Midbrain (tissue), 1 donor: ENCODE data around the gene TDG.
A peak's percentile ranks its signal among the peaks of the same experiment; 100 is the strongest.
"Not testable (repeated sequence)": the region's sequence is repeated elsewhere in the genome, so short reads cannot be mapped to it uniquely, and the experiment has no call there.

Experiments
- DNase-seq: peaks from one replicate; lab custom pipeline; 2025; lab: John Stamatoyannopoulos, UW

Gene TDG

GRCh38 chr12:103960616-103961227 is 5.0 kb upstream of the TDG start:
- no peak for DNase-seq

DNA sequence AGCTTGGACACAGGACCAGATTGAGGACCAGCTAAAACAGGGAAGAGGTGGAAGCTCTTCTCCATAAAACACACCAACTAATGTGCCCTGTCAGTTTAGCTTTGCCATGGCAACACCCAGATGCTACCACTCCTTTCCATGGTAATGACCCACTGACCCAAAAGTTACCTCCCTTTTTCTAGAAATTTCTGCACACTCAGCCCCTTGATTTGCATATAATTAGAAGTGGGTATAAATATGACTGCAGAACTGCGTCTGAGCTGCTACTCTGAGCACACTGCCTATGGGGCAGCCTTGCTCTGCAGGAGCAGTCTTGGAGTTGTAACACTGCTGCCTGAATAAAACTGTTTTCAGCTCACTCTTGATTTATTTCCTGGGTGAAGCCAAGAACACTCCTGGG is 3.2 kb upstream of the TDG start:
- DNase-seq = no peak

DNA sequence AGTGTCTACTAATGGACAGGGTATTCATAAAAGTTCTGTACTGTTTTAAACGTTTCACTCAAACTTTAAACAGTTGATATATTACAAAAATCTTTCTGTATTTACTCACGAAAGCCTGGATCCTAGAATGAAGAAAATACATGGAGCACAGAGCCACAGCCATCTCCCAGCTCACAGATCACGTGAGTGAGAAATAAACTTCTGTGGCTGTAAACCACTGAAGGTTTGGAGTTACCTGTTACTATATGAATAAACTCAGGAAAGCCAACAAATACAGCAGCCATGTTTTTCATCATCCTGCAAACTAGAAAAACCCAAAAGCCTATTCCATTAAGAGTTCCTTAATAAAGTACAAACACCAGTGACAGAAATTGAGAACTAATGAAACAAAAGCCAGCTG is 867 bp upstream of the TDG start:
- no peak for DNase-seq

GRCh38 chr12:103965255-103965589 is 450 bp upstream of the TDG start:
- no peak for DNase-seq

DNA sequence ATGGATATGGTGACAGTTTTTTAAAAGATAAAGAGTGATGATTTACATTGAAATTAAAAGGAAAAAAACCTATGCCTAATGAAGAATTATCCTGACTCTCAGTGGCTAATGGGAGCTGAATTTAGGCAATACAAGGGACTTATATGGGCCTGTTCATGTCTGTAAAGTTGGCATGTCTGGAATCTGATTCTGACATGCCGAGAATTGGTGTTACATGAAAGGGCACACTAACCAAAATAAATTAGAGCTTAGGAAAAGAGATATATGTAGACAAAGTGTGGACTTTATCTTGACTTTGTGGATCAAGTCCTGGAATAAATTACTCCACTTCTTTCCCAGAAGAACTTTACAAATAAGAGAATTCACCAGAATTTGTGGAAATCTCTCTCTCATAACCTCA is 1.1 kb downstream of the TDG start:
- DNase-seq = no peak

DNA sequence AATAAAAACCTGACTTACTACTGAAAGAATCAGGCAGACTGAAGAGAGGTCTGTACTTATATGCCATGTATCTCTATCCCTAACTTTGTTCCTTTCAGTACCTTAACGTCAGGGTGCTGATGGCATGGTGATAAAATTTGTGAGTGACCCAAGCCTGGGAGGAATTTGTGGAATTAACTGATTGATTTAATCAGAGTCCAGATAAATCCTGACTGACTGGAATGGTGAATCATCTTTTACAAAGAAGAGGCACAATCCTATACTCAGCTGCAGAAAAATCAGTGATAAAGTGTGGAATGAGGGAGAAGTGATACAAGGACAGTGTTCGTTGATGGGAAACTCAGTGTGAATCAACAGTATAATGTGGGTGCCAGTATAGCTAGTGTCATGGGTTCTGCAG is 3.7 kb downstream of the TDG start:
- DNase-seq = no peak

- DNase-seq = no peak
Measured at GRCh38 chr12:103973909-103974308, 8.2 kb downstream of the TDG start.

- no peak for DNase-seq
Measured at GRCh38 chr12:103975368-103975767, 9.7 kb downstream of the TDG start.

- DNase-seq = no peak
Measured at GRCh38 chr12:103978384-103978982, 12.8 kb downstream of the TDG start.

GRCh38 chr12:103986829-103987228 is 21.2 kb downstream of the TDG start:
- no peak for DNase-seq

- no peak for DNase-seq
Measured at GRCh38 chr12:103994235-103994634, 28.6 kb downstream of the TDG start.

- DNase-seq = no peak
Measured at GRCh38 chr12:103996595-103996994, 30.9 kb downstream of the TDG start.

DNA sequence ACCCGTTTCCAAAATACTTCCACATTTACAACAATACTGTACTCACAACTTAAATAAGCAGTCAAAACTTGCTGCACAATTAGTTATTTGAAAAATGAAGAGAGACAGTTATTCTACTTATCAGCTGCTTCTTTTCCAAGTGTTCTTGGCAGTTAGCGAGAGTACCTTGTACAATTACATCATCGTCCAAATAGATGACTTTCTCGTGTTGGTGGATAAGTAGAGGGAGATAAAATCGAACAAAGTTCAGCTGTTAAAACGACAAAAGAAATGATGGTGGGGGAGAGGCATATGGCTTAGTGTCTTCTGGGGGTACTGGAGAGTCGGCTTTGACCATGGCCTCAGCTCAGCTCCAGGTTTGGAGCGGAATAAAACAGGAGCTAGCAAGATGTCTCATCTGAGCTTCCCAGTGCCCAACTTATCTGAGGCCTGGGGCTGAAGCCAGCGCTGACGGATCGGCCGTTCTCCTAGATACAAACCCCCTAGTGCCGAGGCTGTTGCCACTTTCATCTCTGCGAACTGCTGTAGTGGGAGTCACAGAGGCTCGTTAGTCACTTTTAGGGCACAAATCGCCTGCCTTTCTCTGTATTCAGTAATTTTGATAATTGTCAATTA is 31.7 kb downstream of the TDG start:
- no peak for DNase-seq

DNA sequence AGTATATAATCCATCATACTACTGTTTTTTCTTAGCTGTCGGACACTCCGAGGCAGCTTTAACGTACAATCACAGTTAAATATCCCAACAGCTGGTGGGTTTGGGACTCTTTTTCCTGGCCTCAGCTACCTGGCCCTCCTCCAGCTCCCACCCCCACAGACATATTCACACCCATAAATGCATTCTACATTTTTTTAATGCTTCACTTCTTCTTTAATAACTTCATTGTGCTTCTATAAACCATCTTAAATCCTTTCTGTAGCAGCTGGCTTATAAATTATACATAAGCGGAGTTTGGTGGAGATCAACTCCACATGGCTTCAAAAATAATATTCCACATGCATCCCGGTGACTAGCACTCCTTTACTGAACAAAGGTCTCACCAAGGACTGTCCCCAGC is 33.3 kb downstream of the TDG start:
- no peak for DNase-seq

- no peak for DNase-seq
Measured at GRCh38 chr12:104000807-104001434, 35.2 kb downstream of the TDG start.

GRCh38 chr12:104002686-104003085 is 37.0 kb downstream of the TDG start:
- DNase-seq = no peak

GRCh38 chr12:104003596-104003995 is 37.9 kb downstream of the TDG start:
- DNase-seq = no peak

GRCh38 chr12:104006929-104007328 is 41.3 kb downstream of the TDG start:
- DNase-seq = no peak

GRCh38 chr12:104010121-104010520 is 44.4 kb downstream of the TDG start:
- no peak for DNase-seq

GRCh38 chr12:104010606-104011169 is 45.0 kb downstream of the TDG start:
- peak; percentile 11 for DNase-seq

- no peak for DNase-seq
Measured at GRCh38 chr12:104011253-104011652, 45.6 kb downstream of the TDG start.

GRCh38 chr12:104012331-104012730 is 46.7 kb downstream of the TDG start:
- no peak for DNase-seq

DNA sequence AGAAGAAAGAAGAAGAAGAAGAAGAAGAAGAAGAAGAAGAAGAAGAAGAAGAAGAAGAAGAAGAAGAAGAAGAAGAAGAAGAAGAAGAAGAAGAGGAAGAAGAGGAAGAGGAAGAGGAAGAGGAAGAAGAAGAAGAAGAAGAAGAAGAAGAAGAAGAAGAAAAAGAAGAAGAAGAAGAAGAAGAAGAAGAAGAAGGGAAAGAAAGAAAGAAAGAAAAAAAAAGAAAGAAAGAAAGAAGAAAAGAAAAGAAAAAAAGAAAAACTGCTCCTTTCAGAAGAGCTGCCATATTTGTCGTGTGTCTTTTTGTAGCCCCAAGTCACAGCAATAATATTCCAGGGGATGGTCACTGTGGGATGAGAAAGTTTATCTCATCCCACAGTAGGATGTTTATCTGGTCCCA is 56.2 kb downstream of the TDG start:
- DNase-seq = not testable (repeated sequence)
